ENCODE data around the gene FBL.

FBL gene

GRCh38 chr19:39805104-39805503 is 41.1 kb downstream of the FBL start:
- Histone ChIP-seq H3F3A (ENCODE audit: control insufficient read depth, insufficient read depth) (no peaks in the 10 kb centered on the region), H3K27me3 (ENCODE audit: control insufficient read depth, low read length) (peaks cover 12% of the 10 kb centered on the region; the same call in 1 of the 2 replicates), H3K4me3 (ENCODE audit: low read length) (no peak overlapping the region), H3K36me3 (ENCODE audit: control insufficient read depth, low read length) (no peaks in the 10 kb centered on the region), H3K9me3 (ENCODE audit: control insufficient read depth, insufficient read depth, low read length) (no peaks in the 10 kb centered on the region), H3K27ac (ENCODE audit: low read depth, low read length) (no peak overlapping the region), H3K4me2 (ENCODE audit: low read length) (no peak overlapping the region), H3K79me2 (ENCODE audit: control insufficient read depth, low read length) (no peaks in the 10 kb centered on the region), H4K20me1 (ENCODE audit: control insufficient read depth, insufficient read depth, low read depth, low read length) (no peaks in the 10 kb centered on the region), H3K4me1 (ENCODE audit: control insufficient read depth, low read length) (no peaks in the 10 kb centered on the region), H3K9me2 (replicated peaks; ENCODE audit: control insufficient read depth, low read length) (no peaks in the 10 kb centered on the region)
- TF ChIP-seq CTCF (IDR thresholded peaks at IDR 0.05; ENCODE audit: low read depth, low read length, poor library complexity, severe bottlenecking), result no peak
- no peak for TF ChIP-seq EZH2phosphoT487 (IDR thresholded peaks at IDR 0.05; ENCODE audit: borderline replicate concordance, low read length)

GRCh38 chr19:39802958-39803357 is 43.2 kb downstream of the FBL start:
- no peaks in the 10 kb centered on the region for H3K9me2 ChIP-seq (replicated peaks; ENCODE audit: control insufficient read depth, low read length)
- H3K79me2 ChIP-seq (ENCODE audit: control insufficient read depth, low read length), result no peaks in the 10 kb centered on the region
- no peaks in the 10 kb centered on the region for H4K20me1 ChIP-seq (ENCODE audit: control insufficient read depth, insufficient read depth, low read depth, low read length)
- no peaks in the 10 kb centered on the region for H3K36me3 ChIP-seq (ENCODE audit: control insufficient read depth, low read length)
- no peaks in the 10 kb centered on the region for H3K4me1 ChIP-seq (ENCODE audit: control insufficient read depth, low read length)
- H3K4me3 ChIP-seq (ENCODE audit: low read length), result no peak overlapping the region
- peaks cover 10% of the 10 kb centered on the region for H3K27me3 ChIP-seq (ENCODE audit: control insufficient read depth, low read length)
- no peaks in the 10 kb centered on the region for H3K9me3 ChIP-seq (ENCODE audit: control insufficient read depth, insufficient read depth, low read length)
- no peak overlapping the region for H3K4me2 ChIP-seq (ENCODE audit: low read length)
- TF ChIP-seq EZH2phosphoT487 (IDR thresholded peaks at IDR 0.05; ENCODE audit: borderline replicate concordance, low read length) (no peak), CTCF (IDR thresholded peaks at IDR 0.05; ENCODE audit: low read depth, low read length, poor library complexity, severe bottlenecking) (no peak)
- no peak overlapping the region for H3K27ac ChIP-seq (ENCODE audit: low read depth, low read length)
- H3F3A ChIP-seq (ENCODE audit: control insufficient read depth, insufficient read depth), result no peaks in the 10 kb centered on the region

GRCh38 chr19:39797083-39797482 is 49.1 kb downstream of the FBL start:
- TF ChIP-seq EZH2phosphoT487 (IDR thresholded peaks at IDR 0.05; ENCODE audit: borderline replicate concordance, low read length), result no peak
- H4K20me1 ChIP-seq (ENCODE audit: control insufficient read depth, insufficient read depth, low read depth, low read length), result no peaks in the 10 kb centered on the region
- no peak overlapping the region for H3K4me2 ChIP-seq (ENCODE audit: low read length)
- peaks cover 24% of the 10 kb centered on the region for H3K27me3 ChIP-seq (ENCODE audit: control insufficient read depth, low read length)
- H3K4me3 ChIP-seq (ENCODE audit: low read length), result no peak overlapping the region
- peaks cover 5% of the 10 kb centered on the region for H3K4me1 ChIP-seq (ENCODE audit: control insufficient read depth, low read length)
- H3K79me2 ChIP-seq (ENCODE audit: control insufficient read depth, low read length), result no peaks in the 10 kb centered on the region
- H3K9me3 ChIP-seq (ENCODE audit: control insufficient read depth, insufficient read depth, low read length), result no peaks in the 10 kb centered on the region
- no peaks in the 10 kb centered on the region for H3K9me2 ChIP-seq (replicated peaks; ENCODE audit: control insufficient read depth, low read length)
- no peak overlapping the region for H3K27ac ChIP-seq (ENCODE audit: low read depth, low read length)
- H3K36me3 ChIP-seq (ENCODE audit: control insufficient read depth, low read length), result no peaks in the 10 kb centered on the region
- no peaks in the 10 kb centered on the region for H3F3A ChIP-seq (ENCODE audit: control insufficient read depth, insufficient read depth)

GRCh38 chr19:39796000-39796498 is 50.1 kb downstream of the FBL start:
- Histone ChIP-seq H3K9me2 (replicated peaks; ENCODE audit: control insufficient read depth, low read length) (no peaks in the 10 kb centered on the region), H3K36me3 (ENCODE audit: control insufficient read depth, low read length) (no peaks in the 10 kb centered on the region), H3K79me2 (ENCODE audit: control insufficient read depth, low read length) (no peaks in the 10 kb centered on the region), H3F3A (ENCODE audit: control insufficient read depth, insufficient read depth) (no peaks in the 10 kb centered on the region), H3K4me3 (ENCODE audit: low read length) (no peak overlapping the region), H3K27me3 (ENCODE audit: control insufficient read depth, low read length) (peaks cover 24% of the 10 kb centered on the region), H3K27ac (ENCODE audit: low read depth, low read length) (no peak overlapping the region), H3K4me1 (ENCODE audit: control insufficient read depth, low read length) (peaks cover 5% of the 10 kb centered on the region), H3K9me3 (ENCODE audit: control insufficient read depth, insufficient read depth, low read length) (no peaks in the 10 kb centered on the region), H4K20me1 (ENCODE audit: control insufficient read depth, insufficient read depth, low read depth, low read length) (no peaks in the 10 kb centered on the region), H3K4me2 (ENCODE audit: low read length) (no peak overlapping the region)
- TF ChIP-seq EZH2phosphoT487 (IDR thresholded peaks at IDR 0.05; ENCODE audit: borderline replicate concordance, low read length), result no peak
- TF ChIP-seq CTCF (IDR thresholded peaks at IDR 0.05; ENCODE audit: low read depth, low read length, poor library complexity, severe bottlenecking), result no peak
